ENCODE data around the gene OR3A2. TPM values are rescaled to one million over a fixed set of nuclear protein-coding genes. Genes with fewer than 3 reads are reported as not detected.
"Not testable (repeated sequence)": the region's sequence is repeated elsewhere in the genome, so short reads cannot be mapped to it uniquely, and the experiment has no call there.

Gene OR3A2
- total RNA-seq (0.52 TPM), polyA plus RNA-seq (0.07 TPM)
- long read RNA-seq, donor 1, result 0 reads
- long read RNA-seq, donor 2, result 0 reads
- long read RNA-seq, donor 3, result 0 reads
- long read RNA-seq, donor 4, result 0 reads
- long read RNA-seq, donor 5, result 0 reads
- long read RNA-seq, donor 6, result 0 reads
- long read RNA-seq, donor 7, result 0 reads
- long read RNA-seq, donor 8, result 0 reads
- long read RNA-seq, donor 9, result 0 reads
- long read RNA-seq, donor 10, result 0 reads

DNA sequence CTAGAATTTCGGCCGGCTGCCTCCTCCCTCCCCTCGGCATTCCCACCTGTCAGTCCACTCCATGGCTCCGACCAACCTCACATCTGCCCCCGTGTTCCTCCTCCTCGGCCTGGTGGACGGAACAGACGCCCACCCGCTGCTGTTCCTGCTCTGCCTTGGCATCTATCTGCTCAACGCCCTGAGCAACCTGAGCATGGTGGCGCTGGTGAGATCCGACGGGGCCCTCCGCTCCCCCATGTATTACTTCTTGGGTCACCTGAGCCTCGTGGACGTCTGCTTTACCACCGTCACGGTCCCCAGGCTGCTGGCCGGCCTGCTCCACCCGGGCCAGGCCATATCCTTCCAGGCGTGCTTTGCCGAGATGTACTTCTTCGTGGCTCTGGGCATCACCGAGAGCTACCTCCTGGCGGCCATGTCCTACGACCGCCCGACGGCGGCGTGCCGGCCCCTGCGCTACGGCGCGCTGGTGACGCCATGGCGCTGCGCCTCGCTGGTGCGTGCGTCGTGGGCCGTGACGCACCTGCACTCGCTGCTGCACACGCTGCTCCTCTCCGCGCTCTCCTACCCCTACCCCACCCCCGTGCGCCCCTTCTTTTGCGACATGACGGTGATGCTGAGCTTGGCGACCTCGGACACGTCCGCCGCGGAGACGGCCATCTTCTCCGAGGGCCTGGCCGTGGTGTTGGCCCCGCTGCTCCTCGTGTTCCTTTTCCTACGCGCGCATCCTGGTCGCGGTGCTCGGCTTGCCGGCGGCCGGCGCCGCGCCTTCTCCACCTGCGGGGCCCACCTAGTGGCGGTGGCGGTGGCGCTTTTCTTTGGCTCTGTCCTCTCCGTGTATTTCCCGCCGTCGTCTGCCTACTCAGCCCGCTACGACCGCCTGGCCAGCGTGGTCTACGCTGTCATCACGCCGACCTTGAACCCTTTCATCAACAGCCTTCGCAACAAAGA lies at the start of gene OR3A2:
Gene OR3A2 (minus strand): TSS at position 440 of the 948 bp plus-strand sequence.
- H3K4me1 ChIP-seq (ENCODE audit: control insufficient read depth in 2 of 2, insufficient read depth in 2 of 2, low read length in 2 of 2), result no peaks in the 10 kb centered on the region
- H3K27me3 ChIP-seq (ENCODE audit: control insufficient read depth in 2 of 2, insufficient read depth in 1 of 2, low read length in 1 of 2), result peaks cover 7 to 16% of the 10 kb centered on the region in 2 donors
- no peaks in the 10 kb centered on the region for H3K36me3 ChIP-seq (ENCODE audit: control insufficient read depth in 2 of 2, insufficient read depth in 2 of 2, low read length in 1 of 2)
- H3K9me3 ChIP-seq (ENCODE audit: control insufficient read depth in 2 of 2, insufficient read depth in 1 of 2, low read length in 1 of 2), result peaks cover 0 to 1% of the 10 kb centered on the region in 2 donors
- peak in 1 of 9 donors; percentile 11 for DNase-seq (ENCODE audit: low read depth in 6 of 9, low spot score in 9 of 9)
- H3K4me3 ChIP-seq (ENCODE audit: low read length in 2 of 2), result peak within 1 kb of the TSS in 1 of 2 donors; percentile 15
- WGBS, result 36% methylated on average over 92 of the region's 92 CpGs
- H3K27ac ChIP-seq (ENCODE audit: low read depth in 1 of 2, low read length in 1 of 2), result no peak within 1 kb of the TSS

DNA sequence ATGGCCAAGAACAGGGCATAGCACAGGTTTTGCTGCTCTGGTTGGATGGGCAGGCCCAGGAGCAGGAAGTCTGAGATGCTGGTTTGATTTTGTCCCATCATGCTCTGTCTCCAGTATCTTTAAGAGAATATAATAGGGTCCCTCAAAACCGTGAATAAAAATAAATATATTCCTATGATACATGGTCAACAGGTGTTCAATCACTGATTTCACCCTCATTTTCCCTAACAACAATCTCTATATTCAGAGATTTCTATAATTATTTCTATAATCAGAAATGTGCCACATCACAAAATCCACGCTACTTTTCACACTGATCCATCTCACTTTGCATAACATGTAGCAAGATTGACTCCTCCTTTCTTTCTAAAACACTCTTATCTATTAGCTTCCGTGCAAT lies 47.6 kb upstream of the OR3A2 start, which contains the start of gene OR1E2:
Gene OR1E2 (minus strand): TSS at position 101 of the 400 bp plus-strand sequence. CDS start 0 bp downstream, at position 101.
- WGBS, result 86% methylated on average over 3 of the region's 3 CpGs
- Histone ChIP-seq H3K36me3 (ENCODE audit: control insufficient read depth in 2 of 2, insufficient read depth in 2 of 2, low read length in 1 of 2) (no peaks in the 10 kb centered on the region), H3K4me3 (ENCODE audit: low read length in 2 of 2) (no peak within 1 kb of the TSS), H3K27ac (ENCODE audit: low read depth in 1 of 2, low read length in 1 of 2) (no peak within 1 kb of the TSS), H3K27me3 (ENCODE audit: control insufficient read depth in 2 of 2, insufficient read depth in 1 of 2, low read length in 1 of 2) (no peaks in the 10 kb centered on the region), H3K4me1 (ENCODE audit: control insufficient read depth in 2 of 2, insufficient read depth in 2 of 2, low read length in 2 of 2) (no peaks in the 10 kb centered on the region), H3K9me3 (ENCODE audit: control insufficient read depth in 2 of 2, insufficient read depth in 1 of 2, low read length in 1 of 2) (no peaks in the 10 kb centered on the region)
- DNase-seq (ENCODE audit: low read depth in 6 of 9, low spot score in 9 of 9), result no peak

DNA sequence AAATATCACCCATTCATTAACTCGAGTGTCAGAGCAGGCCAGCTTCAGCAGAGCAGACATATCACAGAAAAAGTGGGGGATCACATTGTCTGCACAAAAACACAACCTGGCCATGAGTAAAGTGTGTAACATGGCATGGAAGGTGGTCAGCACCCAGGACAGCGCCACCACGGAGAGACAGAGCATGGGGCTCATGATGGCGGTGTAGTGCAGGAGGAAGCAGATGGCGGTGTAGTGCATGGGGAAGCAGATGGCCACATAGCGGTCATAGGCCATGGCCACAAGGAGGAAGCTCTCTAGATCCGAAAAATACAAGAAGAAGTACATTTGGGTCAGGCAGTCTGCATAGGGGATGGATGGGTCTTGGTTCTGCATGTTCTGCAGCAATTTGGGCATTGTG lies 47.1 kb upstream of the OR3A2 start:
- not testable (repeated sequence) for H3K4me3 ChIP-seq (ENCODE audit: low read length in 2 of 2); H3K27me3 ChIP-seq (ENCODE audit: control insufficient read depth in 2 of 2, insufficient read depth in 1 of 2, low read length in 1 of 2); H3K36me3 ChIP-seq (ENCODE audit: control insufficient read depth in 2 of 2, insufficient read depth in 2 of 2, low read length in 1 of 2); H3K4me1 ChIP-seq (ENCODE audit: control insufficient read depth in 2 of 2, insufficient read depth in 2 of 2, low read length in 2 of 2); H3K9me3 ChIP-seq (ENCODE audit: control insufficient read depth in 2 of 2, insufficient read depth in 1 of 2, low read length in 1 of 2); H3K27ac ChIP-seq (ENCODE audit: low read depth in 1 of 2, low read length in 1 of 2)
- peak in 2 of 9 donors; percentile 2 to 3 for DNase-seq (ENCODE audit: low read depth in 6 of 9, low spot score in 9 of 9)
- 14% methylated on average over 7 of the region's 7 CpGs for WGBS

DNA sequence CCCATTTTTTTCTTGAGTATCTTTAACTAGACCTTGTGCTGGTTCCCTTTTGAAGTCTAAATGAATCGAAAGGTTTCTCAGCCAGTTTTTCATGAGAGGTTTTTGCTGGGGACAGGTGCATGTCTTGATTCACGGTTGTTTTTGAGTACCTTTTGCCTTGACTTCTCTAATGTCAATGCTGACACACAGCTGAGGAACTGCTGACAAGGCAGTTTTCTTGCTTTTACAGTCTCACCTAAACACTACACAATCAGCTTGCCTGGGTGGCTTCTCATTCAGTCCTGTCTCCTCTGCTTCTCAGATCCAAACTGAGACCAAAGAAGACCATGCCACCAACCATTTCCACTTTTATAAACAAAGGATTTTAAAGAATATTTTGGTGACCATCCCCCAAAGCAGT lies 32.1 kb upstream of the OR3A2 start:
- no peaks in the 10 kb centered on the region for H3K36me3 ChIP-seq (ENCODE audit: control insufficient read depth in 2 of 2, insufficient read depth in 2 of 2, low read length in 1 of 2)
- H3K27me3 ChIP-seq (ENCODE audit: control insufficient read depth in 2 of 2, insufficient read depth in 1 of 2, low read length in 1 of 2), result no peaks in the 10 kb centered on the region
- no peaks in the 10 kb centered on the region for H3K9me3 ChIP-seq (ENCODE audit: control insufficient read depth in 2 of 2, insufficient read depth in 1 of 2, low read length in 1 of 2)
- H3K4me1 ChIP-seq (ENCODE audit: control insufficient read depth in 2 of 2, insufficient read depth in 2 of 2, low read length in 2 of 2), result no peaks in the 10 kb centered on the region
- 90% methylated on average over 2 of the region's 2 CpGs for WGBS
- H3K27ac ChIP-seq (ENCODE audit: low read depth in 1 of 2, low read length in 1 of 2), result no peak overlapping the region
- no peak for DNase-seq (ENCODE audit: low read depth in 6 of 9, low spot score in 9 of 9)
- no peak overlapping the region for H3K4me3 ChIP-seq (ENCODE audit: low read length in 2 of 2)

DNA sequence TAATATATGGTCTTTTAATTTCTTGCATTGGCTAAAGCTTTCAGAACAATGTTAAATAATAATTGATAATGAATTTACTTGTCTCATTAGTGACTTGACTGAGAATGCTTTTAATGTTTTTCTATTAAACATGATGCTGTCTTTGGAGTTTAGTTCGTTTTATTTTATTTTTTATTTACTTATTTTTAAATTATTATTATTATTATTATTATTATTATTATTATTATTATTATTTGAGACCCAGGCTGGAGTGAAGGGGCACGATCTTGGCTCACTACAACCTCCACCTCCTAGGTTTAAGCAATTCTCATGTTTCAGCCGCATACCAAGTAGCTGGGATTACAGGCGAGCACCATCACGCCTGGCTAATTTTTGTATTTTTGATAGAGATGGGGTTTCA lies 29.5 kb upstream of the OR3A2 start:
- Histone ChIP-seq H3K4me1 (ENCODE audit: control insufficient read depth in 2 of 2, insufficient read depth in 2 of 2, low read length in 2 of 2) (no peaks in the 10 kb centered on the region), H3K27ac (ENCODE audit: low read depth in 1 of 2, low read length in 1 of 2) (no peak overlapping the region), H3K9me3 (ENCODE audit: control insufficient read depth in 2 of 2, insufficient read depth in 1 of 2, low read length in 1 of 2) (no peaks in the 10 kb centered on the region), H3K36me3 (ENCODE audit: control insufficient read depth in 2 of 2, insufficient read depth in 2 of 2, low read length in 1 of 2) (no peaks in the 10 kb centered on the region), H3K4me3 (ENCODE audit: low read length in 2 of 2) (no peak overlapping the region), H3K27me3 (ENCODE audit: control insufficient read depth in 2 of 2, insufficient read depth in 1 of 2, low read length in 1 of 2) (no peaks in the 10 kb centered on the region)
- no peak for DNase-seq (ENCODE audit: low read depth in 6 of 9, low spot score in 9 of 9)
- 90% methylated on average over 5 of the region's 5 CpGs for WGBS

DNA sequence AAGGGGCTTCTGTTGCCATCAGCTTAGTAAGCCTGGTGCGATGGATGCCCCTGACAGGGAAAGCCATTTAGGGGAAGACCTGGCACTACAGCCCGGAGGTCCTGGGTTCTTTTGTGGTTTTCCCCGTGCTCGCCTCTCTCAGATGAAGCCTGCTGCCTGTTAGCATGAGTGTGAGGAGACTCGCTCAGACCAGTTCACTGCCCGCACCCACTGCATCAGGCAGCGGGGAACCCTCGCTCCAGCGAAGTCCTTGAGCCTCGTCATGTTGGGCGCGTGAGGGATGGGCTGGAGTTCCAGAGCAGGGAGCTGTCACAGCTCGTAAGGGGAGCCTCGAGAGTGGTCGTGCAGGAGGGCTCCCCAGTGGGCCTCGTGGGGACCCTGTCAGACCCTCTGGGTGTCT lies 26.1 kb upstream of the OR3A2 start:
- H3K36me3 ChIP-seq (ENCODE audit: control insufficient read depth in 2 of 2, insufficient read depth in 2 of 2, low read length in 1 of 2); H3K4me1 ChIP-seq (ENCODE audit: control insufficient read depth in 2 of 2, insufficient read depth in 2 of 2, low read length in 2 of 2): not testable (repeated sequence)
- WGBS, result 28% methylated on average over 3 of the region's 16 CpGs

DNA sequence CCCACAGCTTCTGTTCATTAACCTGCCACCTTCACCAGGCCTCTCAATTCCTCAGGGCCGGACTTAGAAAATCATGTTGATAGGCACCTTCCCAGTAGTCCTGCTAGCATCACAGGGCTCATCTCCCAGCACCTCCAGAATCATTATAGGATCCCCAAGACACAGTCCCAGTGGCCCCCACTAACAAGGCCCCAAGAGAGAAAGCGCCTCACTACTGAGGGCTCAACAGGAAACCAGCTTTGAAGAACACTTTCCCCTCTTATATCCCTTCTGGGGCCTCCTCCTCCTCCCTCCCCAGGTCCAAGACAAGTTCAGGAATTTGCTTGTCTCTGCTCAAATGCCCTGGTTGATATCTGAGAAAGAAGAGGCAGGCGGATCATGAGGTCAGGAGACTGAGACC lies 25.0 kb upstream of the OR3A2 start, which contains the start of gene OR3A3:
Gene OR3A3 (plus strand): TSS at position 301 of the 400 bp plus-strand sequence.
- Histone ChIP-seq H3K27me3 (ENCODE audit: control insufficient read depth in 2 of 2, insufficient read depth in 1 of 2, low read length in 1 of 2) (no peaks in the 10 kb centered on the region), H3K27ac (ENCODE audit: low read depth in 1 of 2, low read length in 1 of 2) (no peak within 1 kb of the TSS), H3K4me1 (ENCODE audit: control insufficient read depth in 2 of 2, insufficient read depth in 2 of 2, low read length in 2 of 2) (no peaks in the 10 kb centered on the region), H3K4me3 (ENCODE audit: low read length in 2 of 2) (no peak within 1 kb of the TSS), H3K36me3 (ENCODE audit: control insufficient read depth in 2 of 2, insufficient read depth in 2 of 2, low read length in 1 of 2) (no peaks in the 10 kb centered on the region), H3K9me3 (ENCODE audit: control insufficient read depth in 2 of 2, insufficient read depth in 1 of 2, low read length in 1 of 2) (no peaks in the 10 kb centered on the region)
- no peak for DNase-seq (ENCODE audit: low read depth in 6 of 9, low spot score in 9 of 9)
- WGBS, result 86% methylated on average over 3 of the region's 3 CpGs

More for the DNA sequence above, 26.1 kb upstream of the OR3A2 start:
- not testable (repeated sequence) for H3K9me3 ChIP-seq (ENCODE audit: control insufficient read depth in 2 of 2, insufficient read depth in 1 of 2, low read length in 1 of 2); DNase-seq (ENCODE audit: low read depth in 6 of 9, low spot score in 9 of 9); H3K4me3 ChIP-seq (ENCODE audit: low read length in 2 of 2); H3K27me3 ChIP-seq (ENCODE audit: control insufficient read depth in 2 of 2, insufficient read depth in 1 of 2, low read length in 1 of 2); H3K27ac ChIP-seq (ENCODE audit: low read depth in 1 of 2, low read length in 1 of 2)

DNA sequence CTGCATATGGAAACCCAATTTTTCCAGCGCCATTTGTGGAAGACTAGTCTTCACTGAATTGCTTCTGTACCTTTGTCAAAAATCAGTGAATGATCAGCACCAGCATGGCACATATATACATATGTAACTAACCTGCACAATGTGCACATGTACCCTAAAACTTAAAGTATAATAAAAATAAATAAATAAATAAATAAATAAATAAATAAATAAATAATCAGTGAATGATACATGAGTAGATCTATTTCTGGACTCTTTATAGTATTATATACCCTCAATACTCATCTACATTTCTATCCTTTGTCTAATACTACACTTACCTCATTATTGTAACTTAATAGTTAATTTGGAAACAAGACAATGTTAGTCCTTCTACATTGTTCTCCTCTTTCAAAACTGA lies 17.7 kb upstream of the OR3A2 start:
- H3K27me3 ChIP-seq (ENCODE audit: control insufficient read depth in 2 of 2, insufficient read depth in 1 of 2, low read length in 1 of 2); H3K4me3 ChIP-seq (ENCODE audit: low read length in 2 of 2); H3K4me1 ChIP-seq (ENCODE audit: control insufficient read depth in 2 of 2, insufficient read depth in 2 of 2, low read length in 2 of 2); H3K36me3 ChIP-seq (ENCODE audit: control insufficient read depth in 2 of 2, insufficient read depth in 2 of 2, low read length in 1 of 2); DNase-seq (ENCODE audit: low read depth in 6 of 9, low spot score in 9 of 9); H3K27ac ChIP-seq (ENCODE audit: low read depth in 1 of 2, low read length in 1 of 2); H3K9me3 ChIP-seq (ENCODE audit: control insufficient read depth in 2 of 2, insufficient read depth in 1 of 2, low read length in 1 of 2): not testable (repeated sequence)
- 75% methylated on average over 1 of the region's 1 CpG for WGBS

DNA sequence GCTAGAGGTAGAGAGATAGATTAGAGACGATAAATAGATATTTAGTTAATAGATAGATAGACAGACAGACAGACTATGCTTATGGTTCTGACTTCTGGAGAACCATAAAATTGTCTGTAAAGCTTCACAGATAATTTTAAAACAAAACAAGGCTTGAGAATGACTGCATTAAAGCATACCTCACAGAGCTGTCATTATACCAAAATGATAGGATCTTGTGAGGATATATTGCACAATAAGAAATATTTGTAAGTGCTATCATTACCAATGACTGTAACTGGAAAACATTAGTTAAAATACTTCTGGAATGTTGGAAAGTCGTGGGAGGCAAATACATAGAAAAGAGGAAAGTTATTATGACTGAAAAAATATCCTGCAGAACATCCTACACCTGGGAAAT lies 15.7 kb upstream of the OR3A2 start:
- WGBS, result 64% methylated on average over 2 of the region's 2 CpGs
- no peak for DNase-seq (ENCODE audit: low read depth in 6 of 9, low spot score in 9 of 9)
- H3K4me1 ChIP-seq (ENCODE audit: control insufficient read depth in 2 of 2, insufficient read depth in 2 of 2, low read length in 2 of 2), result no peaks in the 10 kb centered on the region
- H3K9me3 ChIP-seq (ENCODE audit: control insufficient read depth in 2 of 2, insufficient read depth in 1 of 2, low read length in 1 of 2), result no peaks in the 10 kb centered on the region
- H3K27ac ChIP-seq (ENCODE audit: low read depth in 1 of 2, low read length in 1 of 2), result no peak overlapping the region
- H3K27me3 ChIP-seq (ENCODE audit: control insufficient read depth in 2 of 2, insufficient read depth in 1 of 2, low read length in 1 of 2), result no peaks in the 10 kb centered on the region
- no peak overlapping the region for H3K4me3 ChIP-seq (ENCODE audit: low read length in 2 of 2)
- no peaks in the 10 kb centered on the region for H3K36me3 ChIP-seq (ENCODE audit: control insufficient read depth in 2 of 2, insufficient read depth in 2 of 2, low read length in 1 of 2)
